ENCODE data around the gene JAZF1. TPM values are rescaled to one million over a fixed set of nuclear protein-coding genes. Genes with fewer than 3 reads are reported as not detected.

JAZF1 gene
- total RNA-seq, 1 donor from 2014 or later = 6.4 TPM

- peak overlapping the region; percentile 87 for H3K27ac Mint-ChIP-seq
- peak; percentile 48 for DNase-seq (ENCODE audit: low spot score, unreplicated experiment)
- H3K36me3 Mint-ChIP-seq (ENCODE audit: insufficient read depth) = no peaks in the 10 kb centered on the region
- no peak overlapping the region for H3K4me3 Mint-ChIP-seq (ENCODE audit: low read depth)
- H3K9me3 Mint-ChIP-seq (ENCODE audit: low read depth) = no peaks in the 10 kb centered on the region
- H3K4me1 Mint-ChIP-seq (ENCODE audit: low read depth) = peaks cover 8% of the 10 kb centered on the region
- no peaks in the 10 kb centered on the region for H3K27me3 Mint-ChIP-seq
- peak; percentile 74 for TF ChIP-seq CTCF (IDR thresholded peaks at IDR 0.05; ENCODE audit: unreplicated experiment)
These were observed 118.2 kb downstream of the JAZF1 start for GRCh38 chr7:28062197-28062991.

DNA sequence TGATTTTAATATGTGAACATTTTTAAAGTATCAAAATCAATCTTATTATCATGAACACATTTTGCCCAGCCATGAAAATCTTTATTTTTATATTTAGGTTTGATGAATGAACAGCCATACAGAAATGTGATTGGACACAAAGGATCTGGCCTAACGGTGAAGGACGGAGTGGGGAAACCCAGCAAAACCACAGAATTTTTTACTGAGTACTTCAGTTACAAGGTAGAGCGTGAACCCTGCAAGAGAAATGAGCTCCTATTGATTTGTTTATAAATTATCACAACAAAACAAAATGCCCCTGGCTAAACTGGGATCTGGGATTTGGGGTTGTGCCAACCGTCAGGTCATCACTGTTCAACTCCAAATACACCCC is 118.8 kb downstream of the JAZF1 start:
- H3K27me3 Mint-ChIP-seq = no peaks in the 10 kb centered on the region
- no peak for DNase-seq (ENCODE audit: low spot score, unreplicated experiment)
- H3K9me3 Mint-ChIP-seq (ENCODE audit: low read depth) = no peaks in the 10 kb centered on the region
- H3K27ac Mint-ChIP-seq = no peak overlapping the region
- no peak for TF ChIP-seq CTCF (IDR thresholded peaks at IDR 0.05; ENCODE audit: unreplicated experiment)
- no peaks in the 10 kb centered on the region for H3K36me3 Mint-ChIP-seq (ENCODE audit: insufficient read depth)
- no peak overlapping the region for H3K4me3 Mint-ChIP-seq (ENCODE audit: low read depth)
- peaks cover 8% of the 10 kb centered on the region for H3K4me1 Mint-ChIP-seq (ENCODE audit: low read depth)

GRCh38 chr7:28060371-28060950 is 120.1 kb downstream of the JAZF1 start:
- no peak overlapping the region for H3K4me3 Mint-ChIP-seq (ENCODE audit: low read depth)
- DNase-seq (ENCODE audit: low spot score, unreplicated experiment) = no peak
- no peak for TF ChIP-seq CTCF (IDR thresholded peaks at IDR 0.05; ENCODE audit: unreplicated experiment)

GRCh38 chr7:28055161-28055544 is 125.4 kb downstream of the JAZF1 start:
- no peak for TF ChIP-seq CTCF (IDR thresholded peaks at IDR 0.05; ENCODE audit: unreplicated experiment)
- peaks cover 6% of the 10 kb centered on the region for H3K4me1 Mint-ChIP-seq (ENCODE audit: low read depth)
- H3K27ac Mint-ChIP-seq = no peak overlapping the region

More at GRCh38 chr7:28060371-28060950, 120.1 kb downstream of the JAZF1 start:
- H3K27me3 Mint-ChIP-seq = no peaks in the 10 kb centered on the region
- H3K27ac Mint-ChIP-seq = no peak overlapping the region
- peaks cover 13% of the 10 kb centered on the region for H3K4me1 Mint-ChIP-seq (ENCODE audit: low read depth)
- H3K36me3 Mint-ChIP-seq (ENCODE audit: insufficient read depth) = no peaks in the 10 kb centered on the region
- no peaks in the 10 kb centered on the region for H3K9me3 Mint-ChIP-seq (ENCODE audit: low read depth)

DNA sequence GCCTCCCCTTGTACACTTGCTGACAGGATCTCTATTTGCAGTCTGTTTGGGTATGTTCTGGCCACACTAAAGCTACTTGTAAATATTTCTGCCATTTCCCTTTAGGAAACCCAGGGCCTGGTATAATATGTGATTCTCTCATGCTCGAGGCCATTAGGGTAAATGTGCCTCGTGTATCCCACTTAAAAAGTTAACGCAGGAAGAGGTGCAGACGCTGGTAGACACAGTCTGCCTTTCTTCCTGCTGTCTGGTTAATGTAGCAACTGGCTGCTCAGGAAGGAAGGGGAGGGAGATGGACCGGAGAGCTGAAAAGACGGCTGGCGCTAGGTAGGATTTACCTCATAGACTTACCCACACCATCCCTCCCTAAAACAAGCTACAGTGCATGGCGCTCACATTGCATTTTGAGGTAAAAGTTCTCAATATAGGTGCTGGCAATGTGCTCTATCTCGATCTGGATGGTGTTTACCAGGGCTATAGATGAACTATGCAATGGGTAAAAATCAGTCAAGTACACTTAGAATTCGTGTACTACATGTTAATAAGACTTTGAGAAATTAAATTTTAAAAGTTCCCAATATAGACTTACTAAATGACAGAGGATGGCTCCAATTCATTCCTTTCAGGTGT is 125.9 kb downstream of the JAZF1 start:
- Mint-ChIP-seq H3K27ac (no peak overlapping the region), H3K36me3 (ENCODE audit: insufficient read depth) (no peaks in the 10 kb centered on the region), H3K27me3 (no peaks in the 10 kb centered on the region), H3K4me3 (ENCODE audit: low read depth) (no peak overlapping the region), H3K4me1 (ENCODE audit: low read depth) (peaks cover 6% of the 10 kb centered on the region), H3K9me3 (ENCODE audit: low read depth) (no peaks in the 10 kb centered on the region)
- no peak for TF ChIP-seq CTCF (IDR thresholded peaks at IDR 0.05; ENCODE audit: unreplicated experiment)
- no peak for DNase-seq (ENCODE audit: low spot score, unreplicated experiment)

More at GRCh38 chr7:28055161-28055544, 125.4 kb downstream of the JAZF1 start:
- DNase-seq (ENCODE audit: low spot score, unreplicated experiment) = no peak
- no peak overlapping the region for H3K4me3 Mint-ChIP-seq (ENCODE audit: low read depth)
- no peaks in the 10 kb centered on the region for H3K9me3 Mint-ChIP-seq (ENCODE audit: low read depth)
- H3K27me3 Mint-ChIP-seq = no peaks in the 10 kb centered on the region
- no peaks in the 10 kb centered on the region for H3K36me3 Mint-ChIP-seq (ENCODE audit: insufficient read depth)

Data from progenitor cell of endocrine pancreas (in vitro differentiated cells).